ENCODE measurements around the gene SLC25A1.

DNA sequence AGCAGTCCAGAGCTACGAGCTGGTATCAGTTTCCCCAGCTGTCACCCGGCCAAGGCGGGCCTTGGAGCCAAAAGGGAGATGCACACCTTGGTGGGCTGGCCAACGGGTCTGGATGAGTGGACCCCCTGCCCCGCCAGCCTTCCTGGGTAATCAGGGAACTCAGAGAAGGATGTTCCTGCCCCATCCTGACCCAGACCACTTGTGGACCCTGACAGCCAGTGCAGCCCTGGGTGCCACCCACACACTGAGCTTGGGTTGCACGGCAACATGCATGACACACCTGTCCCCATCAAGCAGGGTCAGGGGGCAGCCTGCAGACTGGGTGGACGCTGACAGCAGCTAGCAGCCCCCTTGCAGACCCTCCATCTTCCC lies 8.6 kb downstream of the SLC25A1 start:
- TF ChIP-seq, protein P1, sequence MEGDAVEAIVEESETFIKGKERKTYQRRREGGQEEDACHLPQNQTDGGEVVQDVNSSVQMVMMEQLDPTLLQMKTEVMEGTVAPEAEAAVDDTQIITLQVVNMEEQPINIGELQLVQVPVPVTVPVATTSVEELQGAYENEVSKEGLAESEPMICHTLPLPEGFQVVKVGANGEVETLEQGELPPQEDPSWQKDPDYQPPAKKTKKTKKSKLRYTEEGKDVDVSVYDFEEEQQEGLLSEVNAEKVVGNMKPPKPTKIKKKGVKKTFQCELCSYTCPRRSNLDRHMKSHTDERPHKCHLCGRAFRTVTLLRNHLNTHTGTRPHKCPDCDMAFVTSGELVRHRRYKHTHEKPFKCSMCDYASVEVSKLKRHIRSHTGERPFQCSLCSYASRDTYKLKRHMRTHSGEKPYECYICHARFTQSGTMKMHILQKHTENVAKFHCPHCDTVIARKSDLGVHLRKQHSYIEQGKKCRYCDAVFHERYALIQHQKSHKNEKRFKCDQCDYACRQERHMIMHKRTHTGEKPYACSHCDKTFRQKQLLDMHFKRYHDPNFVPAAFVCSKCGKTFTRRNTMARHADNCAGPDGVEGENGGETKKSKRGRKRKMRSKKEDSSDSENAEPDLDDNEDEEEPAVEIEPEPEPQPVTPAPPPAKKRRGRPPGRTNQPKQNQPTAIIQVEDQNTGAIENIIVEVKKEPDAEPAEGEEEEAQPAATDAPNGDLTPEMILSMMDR (IDR thresholded peaks at IDR 0.05; ENCODE audit: low read depth, low read length): no peak
- no peak for TF ChIP-seq EZH2phosphoT487 (IDR thresholded peaks at IDR 0.05; ENCODE audit: low read depth)
